SK-N-SH (cell line): ENCODE results near the gene TWSG1.

Experiments
- CHD2 ChIP-seq: fragments of 150-350 bp; IDR thresholded peaks from 2 replicates; pipeline ENCODE4 v1.6.1; 2018; ENCODE audit warnings: low read length; ENCODE audit not compliant: partially characterized antibody
- CTCF ChIP-seq: fragments of 200-600 bp; sonication (generic); IDR thresholded peaks from 2 replicates; pipeline ENCODE4 v1.6.1; 2017; ENCODE audit warnings: antibody characterized with exemption, mild to moderate bottlenecking, moderate library complexity
- RCOR1 ChIP-seq: fragments of 150-350 bp; IDR thresholded peaks from 2 replicates; pipeline ENCODE4 v1.6.1; 2017; ENCODE audit warnings: antibody characterized with exemption, low read length
- SIN3A ChIP-seq: IDR thresholded peaks from 2 replicates; pipeline ENCODE4 v1.6.1; 2012; ENCODE audit warnings: low read depth, mild to moderate bottlenecking, low read length, moderate library complexity, borderline replicate concordance

- TF ChIP-seq CHD2 (no peak), CTCF (no peak), RCOR1 (no peak), SIN3A (no peak)
These were observed 10.7 kb upstream of the TWSG1 start for GRCh38 chr18:9323750-9324445.
